HG02970 (cell line): ENCODE measurements around the gene BRI3.

Source experiments
- ATAC-seq: cut with Tn5 transposase; IDR thresholded peaks from one replicate; pipeline ENCODE4 v1.9.1; 2021; ENCODE audit warnings: mild to moderate bottlenecking, moderate library complexity, moderate number of reproducible peaks; ENCODE audit not compliant: unreplicated experiment, low FRiP score

The BRI3 gene

DNA sequence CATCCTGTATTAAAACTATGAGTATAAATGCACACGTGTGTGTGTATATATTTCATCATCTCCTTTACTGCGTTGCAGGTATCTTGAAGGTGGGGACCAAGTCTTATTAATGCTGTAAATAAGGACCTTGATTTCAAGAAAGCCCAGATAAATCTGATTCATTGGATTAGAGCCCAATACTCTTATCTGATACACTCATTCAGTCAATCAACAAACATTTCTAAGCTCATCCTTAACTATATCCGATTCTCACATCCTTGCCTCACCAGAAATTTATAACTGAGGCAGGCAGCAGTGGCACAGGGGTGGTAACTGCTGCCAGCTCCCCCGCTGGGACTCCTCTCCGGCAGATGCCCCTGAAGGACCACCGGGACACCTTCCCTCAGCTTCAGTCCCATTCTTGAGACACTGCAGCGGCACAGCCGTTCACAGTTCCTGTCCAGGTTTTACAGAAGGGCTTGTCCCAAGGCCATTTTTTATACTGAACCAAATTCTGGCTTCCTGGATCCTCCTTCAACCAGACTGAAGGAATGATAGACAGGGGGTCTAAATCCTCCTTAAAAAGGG, 54.0 kb downstream of the BRI3 start:
- ATAC-seq: no peak

DNA sequence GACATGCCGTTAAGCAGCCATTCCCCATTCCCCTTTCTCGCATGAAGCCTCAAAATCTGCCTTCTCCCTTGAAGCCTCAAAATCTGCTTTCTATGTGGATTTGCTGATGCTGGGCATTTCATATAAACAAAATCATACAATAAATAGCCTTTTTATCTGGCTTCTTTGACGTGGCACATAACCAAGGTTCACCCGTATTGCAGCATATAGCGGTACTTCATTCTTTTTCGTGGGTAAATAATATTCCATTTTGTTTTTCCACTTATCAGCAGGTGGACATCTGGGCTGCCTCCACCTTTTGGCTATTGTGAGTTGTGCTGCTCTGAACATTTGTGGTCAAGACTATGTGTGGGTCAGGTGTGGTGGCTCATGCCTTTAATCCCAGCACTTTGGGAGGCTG, 57.0 kb downstream of the BRI3 start:
- no peak for ATAC-seq

DNA sequence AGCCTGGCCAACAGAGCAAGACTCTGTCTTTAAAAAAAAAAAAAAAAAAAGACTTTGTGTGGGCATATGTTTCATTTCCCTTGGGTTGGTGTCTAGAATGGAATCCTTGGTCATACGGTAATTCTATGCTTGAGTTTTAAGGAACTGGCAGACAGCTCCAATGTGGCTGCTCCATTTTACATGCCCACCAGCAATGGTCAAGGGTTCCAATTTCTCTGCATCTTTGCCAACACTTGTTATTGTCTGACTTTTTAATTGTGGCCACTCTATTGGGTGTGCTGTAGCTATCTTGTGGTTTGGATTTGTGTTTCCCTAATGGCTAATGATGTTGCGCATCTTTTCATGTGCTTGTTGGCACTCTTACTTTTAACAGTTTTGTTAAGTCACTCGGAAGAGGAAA, 57.6 kb downstream of the BRI3 start:
- ATAC-seq: no peak

DNA sequence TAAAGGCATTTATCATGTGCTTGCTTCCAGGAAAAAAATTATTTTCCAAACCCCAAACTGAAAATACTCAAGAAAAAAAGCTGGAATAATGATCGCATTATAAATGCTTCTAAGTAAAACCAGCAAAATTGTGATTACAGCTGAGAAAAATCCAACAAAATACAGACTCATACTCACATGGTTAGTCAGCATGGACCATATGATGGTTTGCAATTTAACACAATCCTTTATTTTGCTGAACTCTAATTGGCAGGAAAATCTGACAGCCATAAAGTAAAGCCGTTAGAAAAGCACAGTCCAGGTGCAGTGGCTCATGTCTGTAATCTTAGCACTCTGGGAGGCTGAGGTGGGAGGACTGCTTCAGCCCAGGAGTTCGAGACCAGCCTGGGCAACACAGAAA, 59.6 kb downstream of the BRI3 start:
- ATAC-seq: no peak
